ENCODE results near the gene SPN. TPM values are rescaled to one million over a fixed set of nuclear protein-coding genes. Genes with fewer than 3 reads are reported as not detected.

SPN gene
- polyA plus RNA-seq, 1 donor (not counting 4 experiments of a cell fraction or from before 2014, with no cell fraction given) = 0.07 TPM

DNA sequence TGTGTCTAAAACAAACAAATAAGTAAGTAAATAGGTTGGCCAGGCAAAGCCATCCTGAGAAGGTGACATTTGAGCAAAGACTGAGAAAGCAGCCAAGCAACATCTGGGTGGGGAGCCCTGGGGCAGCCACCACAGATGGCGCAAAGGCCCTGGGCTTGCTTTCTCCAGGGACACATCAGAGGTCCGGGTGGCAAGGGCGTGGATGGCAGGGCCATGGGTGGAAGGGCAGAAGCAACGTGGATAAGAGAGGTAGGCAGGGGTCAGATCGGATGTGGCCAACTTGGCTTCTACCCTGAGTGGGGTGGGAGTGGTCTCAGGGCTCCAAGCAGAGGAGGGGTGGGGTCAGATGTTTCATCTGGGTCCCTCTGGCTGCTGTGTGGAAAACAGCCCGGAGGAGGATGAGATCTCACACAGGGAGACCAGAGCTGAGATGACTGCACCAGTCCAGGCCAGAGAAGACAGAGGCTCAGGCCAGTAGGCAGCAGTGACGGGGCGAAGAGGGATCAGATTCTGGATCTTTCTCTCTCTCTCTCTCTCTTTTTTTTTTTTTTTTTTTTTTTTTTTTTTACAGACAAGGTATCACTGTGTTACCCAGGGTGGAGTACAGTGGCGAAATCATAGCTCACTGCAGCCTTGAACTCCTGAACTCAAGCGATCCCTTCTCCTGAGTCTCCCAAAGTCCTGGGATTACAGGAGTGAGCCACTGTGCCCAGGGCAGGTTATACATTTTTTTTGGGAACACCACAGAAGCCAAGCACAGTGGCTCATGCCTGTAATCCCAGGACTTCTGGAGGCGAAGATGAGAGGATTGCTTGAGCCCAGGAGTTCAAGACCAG, 6.1 kb upstream of the SPN start:
- FAIRE-seq (no peak), DNase-seq (ENCODE audit: low read depth, low spot score) (no peak)
- Histone ChIP-seq H3K9ac (ENCODE audit: control insufficient read depth, extremely low read depth, insufficient read depth, low read length) (no peak overlapping the region), H3K9me3 (ENCODE audit: control insufficient read depth, low read depth, low read length) (no peaks in the 10 kb centered on the region), H4K20me1 (ENCODE audit: control insufficient read depth, extremely low read depth, insufficient read depth, low read length) (no peaks in the 10 kb centered on the region), H3K27me3 (ENCODE audit: control insufficient read depth, extremely low read depth, insufficient read depth, low read length) (no peaks in the 10 kb centered on the region), H3K4me1 (ENCODE audit: control insufficient read depth, extremely low read depth, insufficient read depth, low read length) (no peaks in the 10 kb centered on the region), H3K9me1 (ENCODE audit: control insufficient read depth, extremely low read depth, insufficient read depth, low read length) (no peaks in the 10 kb centered on the region), H3K79me2 (ENCODE audit: control insufficient read depth, insufficient read depth, low read length) (no peaks in the 10 kb centered on the region), H3K4me2 (ENCODE audit: control insufficient read depth, extremely low read depth, insufficient read depth, low read depth, low read length) (no peak overlapping the region), H3K36me3 (ENCODE audit: control insufficient read depth in 2 of 2, extremely low read depth in 1 of 2, insufficient read depth in 2 of 2, low read length in 2 of 2) (no peaks in the 10 kb centered on the region), H3K4me3 (ENCODE audit: control insufficient read depth in 2 of 3, extremely low read depth in 1 of 3, insufficient read depth in 2 of 3, low read depth in 1 of 3, low read length in 3 of 3) (no peak overlapping the region), H2AFZ (ENCODE audit: control insufficient read depth, low read length) (no peak overlapping the region), H3K27ac (ENCODE audit: control insufficient read depth, insufficient read depth, low read length) (no peak overlapping the region)
- dilution Hi-C loops (cut with MboI; ENCODE audit: extremely low pct_ligation_motif_present, low sequenced_read_pairs) = no loop called here
- TF ChIP-seq EZH2 (IDR thresholded peaks at IDR 0.05; ENCODE audit: low read length) = no peak
- TF ChIP-seq, protein P1, sequence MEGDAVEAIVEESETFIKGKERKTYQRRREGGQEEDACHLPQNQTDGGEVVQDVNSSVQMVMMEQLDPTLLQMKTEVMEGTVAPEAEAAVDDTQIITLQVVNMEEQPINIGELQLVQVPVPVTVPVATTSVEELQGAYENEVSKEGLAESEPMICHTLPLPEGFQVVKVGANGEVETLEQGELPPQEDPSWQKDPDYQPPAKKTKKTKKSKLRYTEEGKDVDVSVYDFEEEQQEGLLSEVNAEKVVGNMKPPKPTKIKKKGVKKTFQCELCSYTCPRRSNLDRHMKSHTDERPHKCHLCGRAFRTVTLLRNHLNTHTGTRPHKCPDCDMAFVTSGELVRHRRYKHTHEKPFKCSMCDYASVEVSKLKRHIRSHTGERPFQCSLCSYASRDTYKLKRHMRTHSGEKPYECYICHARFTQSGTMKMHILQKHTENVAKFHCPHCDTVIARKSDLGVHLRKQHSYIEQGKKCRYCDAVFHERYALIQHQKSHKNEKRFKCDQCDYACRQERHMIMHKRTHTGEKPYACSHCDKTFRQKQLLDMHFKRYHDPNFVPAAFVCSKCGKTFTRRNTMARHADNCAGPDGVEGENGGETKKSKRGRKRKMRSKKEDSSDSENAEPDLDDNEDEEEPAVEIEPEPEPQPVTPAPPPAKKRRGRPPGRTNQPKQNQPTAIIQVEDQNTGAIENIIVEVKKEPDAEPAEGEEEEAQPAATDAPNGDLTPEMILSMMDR (optimal IDR thresholded peaks at IDR 0.05 in 1 of 3, IDR thresholded peaks at IDR 0.05 in 1 of 3, conservative IDR thresholded peaks at IDR 0.05 in 1 of 3; ENCODE audit: extremely low read depth in 1 of 3, insufficient read depth in 2 of 3, low read length in 3 of 3) = no peak

DNA sequence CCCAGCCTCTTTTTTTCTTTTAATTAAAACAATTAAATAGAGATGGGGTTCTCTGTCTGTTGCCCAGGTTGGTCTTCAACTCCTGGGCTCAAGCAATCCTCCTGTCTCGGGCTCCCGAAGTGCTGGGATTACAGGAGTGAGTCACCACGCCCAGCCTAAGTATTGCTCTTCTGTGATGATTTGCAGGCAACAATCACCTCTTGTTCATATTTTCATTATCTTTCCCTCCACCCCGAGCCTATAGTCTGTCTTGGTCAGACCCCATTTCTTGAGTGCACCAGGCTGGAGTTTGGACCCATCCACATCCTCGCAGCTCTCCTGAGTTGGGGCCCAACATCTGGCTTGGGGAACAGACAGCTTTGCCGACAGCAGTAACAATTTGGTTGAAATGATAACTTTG, 4.3 kb upstream of the SPN start:
- Histone ChIP-seq H3K9ac (ENCODE audit: control insufficient read depth, extremely low read depth, insufficient read depth, low read length) (no peak overlapping the region), H2AFZ (ENCODE audit: control insufficient read depth, low read length) (no peak overlapping the region), H3K79me2 (ENCODE audit: control insufficient read depth, insufficient read depth, low read length) (no peaks in the 10 kb centered on the region), H3K4me3 (ENCODE audit: control insufficient read depth in 2 of 3, extremely low read depth in 1 of 3, insufficient read depth in 2 of 3, low read depth in 1 of 3, low read length in 3 of 3) (no peak overlapping the region), H3K36me3 (ENCODE audit: control insufficient read depth in 2 of 2, extremely low read depth in 1 of 2, insufficient read depth in 2 of 2, low read length in 2 of 2) (no peaks in the 10 kb centered on the region), H4K20me1 (ENCODE audit: control insufficient read depth, extremely low read depth, insufficient read depth, low read length) (no peaks in the 10 kb centered on the region), H3K4me2 (ENCODE audit: control insufficient read depth, extremely low read depth, insufficient read depth, low read depth, low read length) (no peak overlapping the region), H3K9me1 (ENCODE audit: control insufficient read depth, extremely low read depth, insufficient read depth, low read length) (no peaks in the 10 kb centered on the region), H3K27ac (ENCODE audit: control insufficient read depth, insufficient read depth, low read length) (no peak overlapping the region), H3K4me1 (ENCODE audit: control insufficient read depth, extremely low read depth, insufficient read depth, low read length) (no peaks in the 10 kb centered on the region), H3K27me3 (ENCODE audit: control insufficient read depth, extremely low read depth, insufficient read depth, low read length) (no peaks in the 10 kb centered on the region), H3K9me3 (ENCODE audit: control insufficient read depth, low read depth, low read length) (no peaks in the 10 kb centered on the region)
- FAIRE-seq (no peak), DNase-seq (ENCODE audit: low read depth, low spot score) (no peak)
- no peak for TF ChIP-seq EZH2 (IDR thresholded peaks at IDR 0.05; ENCODE audit: low read length)
- TF ChIP-seq, protein P1 (optimal IDR thresholded peaks at IDR 0.05 in 1 of 3, IDR thresholded peaks at IDR 0.05 in 1 of 3, conservative IDR thresholded peaks at IDR 0.05 in 1 of 3; ENCODE audit: extremely low read depth in 1 of 3, insufficient read depth in 2 of 3, low read length in 3 of 3) = no peak
- dilution Hi-C loops (cut with MboI; ENCODE audit: extremely low pct_ligation_motif_present, low sequenced_read_pairs) = no loop called here
